Measurements from ENCODE around the gene SSBP4.

SSBP4 gene

DNA sequence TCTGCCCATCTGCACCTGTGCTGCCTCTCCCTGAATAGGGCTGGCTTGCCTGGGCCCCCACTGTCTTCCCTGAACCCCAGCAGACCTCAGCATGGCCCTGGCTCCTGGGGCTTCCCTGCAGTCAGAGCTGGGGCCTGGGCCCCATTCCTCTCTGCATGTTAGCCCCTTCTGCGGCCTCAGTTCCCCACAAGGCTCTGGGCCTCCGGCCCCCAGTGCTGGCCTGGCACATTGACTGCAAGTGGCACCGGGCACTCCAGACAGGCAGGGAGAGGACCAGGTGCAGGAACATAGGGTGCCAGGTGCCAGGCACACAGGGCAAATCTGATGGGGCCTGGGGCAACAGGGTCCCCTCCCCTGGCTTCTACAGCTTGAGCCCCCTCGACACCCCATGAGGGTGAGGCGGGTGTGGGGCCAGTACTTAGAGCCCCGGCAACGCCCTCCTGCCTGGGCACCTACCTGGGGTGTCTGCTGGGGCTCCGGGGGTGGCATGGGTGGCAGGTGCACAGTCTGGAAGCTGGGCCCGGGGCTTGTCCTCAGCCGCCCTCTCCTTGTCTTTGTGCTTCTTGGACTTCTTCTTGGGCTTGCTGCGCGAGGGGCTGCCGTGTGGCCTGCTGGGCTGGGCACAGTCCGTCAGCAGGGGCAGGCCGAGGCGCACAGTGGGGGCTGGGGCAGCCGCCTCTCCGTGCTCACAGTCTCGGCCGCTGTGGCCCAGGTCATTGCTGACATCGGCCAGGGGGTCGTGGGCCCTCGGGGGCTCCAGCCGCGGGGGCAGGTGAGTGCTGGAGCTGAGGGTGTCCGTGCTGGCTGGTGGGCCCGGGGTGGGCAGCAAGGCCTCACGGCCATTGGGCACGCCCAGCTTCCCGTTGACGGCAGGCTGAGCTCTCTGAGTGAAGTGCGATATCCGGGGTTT lies 31.1 kb downstream of the SSBP4 start:
- H3K27ac ChIP-seq (ENCODE audit: low read depth, low read length, severe bottlenecking), result no peak overlapping the region
- peaks cover 56% of the 10 kb centered on the region for H3K36me3 ChIP-seq (ENCODE audit: control insufficient read depth, insufficient read depth, low read length)
- peaks cover 28% of the 10 kb centered on the region for H3K4me1 ChIP-seq (ENCODE audit: control insufficient read depth, insufficient read depth, low read length, poor library complexity, severe bottlenecking)
- 86 to 89% methylated on average over 30 to 32 of the region's 33 CpGs for WGBS, 2 experiments (ENCODE audit: insufficient coverage in 2 of 2)
- H3K4me3 ChIP-seq (ENCODE audit: extremely low read depth, insufficient read depth, low read length, poor library complexity, severe bottlenecking), result no peak overlapping the region
- no peaks in the 10 kb centered on the region for H3K9me3 ChIP-seq (ENCODE audit: control insufficient read depth, low read length)

DNA sequence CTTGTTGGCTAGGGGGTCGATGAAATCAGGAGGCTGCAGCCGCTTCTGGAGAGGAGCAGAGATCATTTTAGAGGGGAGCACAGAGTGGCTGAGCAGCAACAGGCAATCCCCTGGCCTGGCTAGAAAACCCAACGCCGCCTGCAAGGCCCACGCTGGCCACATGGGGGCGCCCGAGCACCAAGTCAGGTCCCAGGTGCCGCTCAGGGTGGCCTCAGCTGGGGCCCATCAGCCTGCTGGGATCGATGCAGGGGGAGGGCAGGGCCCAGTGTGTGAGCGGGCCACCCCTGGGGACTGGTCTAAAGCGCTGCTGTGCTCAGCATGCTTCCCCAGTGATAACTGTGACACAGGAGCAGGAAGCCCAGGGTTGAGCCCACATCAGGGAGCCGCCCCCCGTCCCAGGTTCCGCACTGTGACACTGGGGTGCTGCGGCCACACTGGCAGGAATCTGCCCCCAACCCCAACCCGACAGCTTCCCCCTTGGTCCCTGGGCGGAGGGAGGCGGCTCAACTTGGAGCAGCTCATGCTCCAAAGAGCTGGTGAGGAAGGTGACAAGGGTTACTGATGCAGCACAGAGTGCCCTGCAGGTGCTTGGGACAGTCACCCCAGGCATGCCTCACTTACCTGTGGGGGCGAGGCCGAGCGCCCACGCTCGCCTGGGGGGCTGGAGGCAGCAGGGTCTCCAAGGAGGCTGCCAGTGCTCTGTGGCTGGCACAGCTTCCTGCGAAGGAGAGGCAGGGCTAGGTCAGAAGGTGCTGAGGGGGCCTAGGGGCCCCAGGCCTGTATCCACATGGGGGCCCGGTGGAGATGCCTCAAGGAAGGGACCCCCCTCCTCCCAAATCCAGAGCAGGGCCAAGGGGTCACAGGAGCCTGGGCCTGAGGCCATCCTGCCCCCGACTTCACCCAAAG lies 32.0 kb downstream of the SSBP4 start:
- WGBS, 2 experiments (ENCODE audit: insufficient coverage in 2 of 2), result 46 to 58% methylated on average over 18 to 25 of the region's 26 CpGs
- no peaks in the 10 kb centered on the region for H3K9me3 ChIP-seq (ENCODE audit: control insufficient read depth, low read length)
- no peak overlapping the region for H3K27ac ChIP-seq (ENCODE audit: low read depth, low read length, severe bottlenecking)

DNA sequence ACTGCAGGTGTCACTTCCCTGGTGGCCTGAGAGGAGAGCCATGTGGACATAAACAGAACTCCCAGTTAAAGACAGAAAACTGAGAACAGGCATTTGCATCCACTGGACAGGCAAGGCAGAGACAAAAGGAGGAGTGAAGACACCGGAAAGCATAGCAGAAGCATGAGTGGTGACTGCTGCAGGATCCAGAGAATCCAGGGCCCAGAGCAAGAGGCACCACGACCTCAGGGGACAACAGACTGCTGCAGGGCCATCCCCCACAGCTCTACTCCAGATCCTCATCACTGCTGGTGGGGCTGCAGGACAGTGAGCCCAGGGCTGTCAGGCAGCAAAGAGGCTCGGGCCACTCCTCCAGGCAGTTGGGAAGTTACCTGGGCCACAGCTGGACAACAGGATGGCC lies 33.2 kb downstream of the SSBP4 start:
- no peak overlapping the region for H3K4me3 ChIP-seq (ENCODE audit: extremely low read depth, insufficient read depth, low read length, poor library complexity, severe bottlenecking)

More for the DNA sequence above, 32.0 kb downstream of the SSBP4 start:
- Histone ChIP-seq H3K4me1 (ENCODE audit: control insufficient read depth, insufficient read depth, low read length, poor library complexity, severe bottlenecking) (peaks cover 28% of the 10 kb centered on the region), H3K36me3 (ENCODE audit: control insufficient read depth, insufficient read depth, low read length) (peaks cover 60% of the 10 kb centered on the region), H3K4me3 (ENCODE audit: extremely low read depth, insufficient read depth, low read length, poor library complexity, severe bottlenecking) (no peak overlapping the region)

DNA sequence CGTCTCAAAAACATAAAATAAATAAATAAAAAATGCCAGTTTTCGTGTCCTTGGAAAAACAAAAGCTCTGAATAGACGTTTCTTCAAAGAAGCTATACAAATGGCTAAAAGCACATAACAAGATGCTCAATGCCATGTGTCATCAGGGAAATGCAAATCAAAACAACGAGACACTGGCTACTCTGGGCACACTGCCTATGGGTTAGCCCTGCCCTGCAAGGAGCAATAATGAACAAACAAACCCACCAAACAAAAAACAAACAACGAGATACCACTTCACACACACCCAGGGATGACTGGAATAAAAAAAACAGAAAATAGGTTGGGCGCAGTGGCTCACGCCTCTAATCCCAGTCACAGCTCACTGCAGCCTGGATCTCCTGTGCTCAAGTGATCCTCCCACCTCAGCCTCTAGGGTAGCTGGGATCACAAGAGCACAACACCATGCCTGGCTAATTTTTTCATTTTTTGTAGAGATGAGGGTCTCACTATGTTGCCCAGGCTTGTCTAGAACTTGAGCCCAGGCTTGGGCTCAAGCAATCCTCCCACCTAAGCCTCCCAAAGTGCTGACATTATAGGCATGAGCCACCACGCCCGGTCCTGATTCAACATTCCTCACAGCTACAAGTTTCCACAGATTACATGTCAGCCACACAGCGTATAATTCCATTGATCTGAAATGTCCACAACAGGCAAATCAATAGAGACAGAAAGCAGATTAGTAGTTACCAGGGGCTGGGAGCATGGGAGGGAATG lies 34.2 kb downstream of the SSBP4 start:
- WGBS, 2 experiments (ENCODE audit: insufficient coverage in 2 of 2), result 93 to 99% methylated on average over 6 to 10 of the region's 10 CpGs
- H3K9me3 ChIP-seq (ENCODE audit: control insufficient read depth, low read length), result no peaks in the 10 kb centered on the region
- peaks cover 26% of the 10 kb centered on the region for H3K4me1 ChIP-seq (ENCODE audit: control insufficient read depth, insufficient read depth, low read length, poor library complexity, severe bottlenecking)
- H3K4me3 ChIP-seq (ENCODE audit: extremely low read depth, insufficient read depth, low read length, poor library complexity, severe bottlenecking), result no peak overlapping the region
- peaks cover 62% of the 10 kb centered on the region for H3K36me3 ChIP-seq (ENCODE audit: control insufficient read depth, insufficient read depth, low read length)
- no peak overlapping the region for H3K27ac ChIP-seq (ENCODE audit: low read depth, low read length, severe bottlenecking)

More for the DNA sequence above, 33.2 kb downstream of the SSBP4 start:
- Histone ChIP-seq H3K36me3 (ENCODE audit: control insufficient read depth, insufficient read depth, low read length) (peaks cover 60% of the 10 kb centered on the region), H3K9me3 (ENCODE audit: control insufficient read depth, low read length) (no peaks in the 10 kb centered on the region), H3K4me1 (ENCODE audit: control insufficient read depth, insufficient read depth, low read length, poor library complexity, severe bottlenecking) (peaks cover 20% of the 10 kb centered on the region), H3K27ac (ENCODE audit: low read depth, low read length, severe bottlenecking) (no peak overlapping the region)
- WGBS, 2 experiments (ENCODE audit: insufficient coverage in 2 of 2), result 73 to 88% methylated on average over 3 of the region's 3 CpGs

DNA sequence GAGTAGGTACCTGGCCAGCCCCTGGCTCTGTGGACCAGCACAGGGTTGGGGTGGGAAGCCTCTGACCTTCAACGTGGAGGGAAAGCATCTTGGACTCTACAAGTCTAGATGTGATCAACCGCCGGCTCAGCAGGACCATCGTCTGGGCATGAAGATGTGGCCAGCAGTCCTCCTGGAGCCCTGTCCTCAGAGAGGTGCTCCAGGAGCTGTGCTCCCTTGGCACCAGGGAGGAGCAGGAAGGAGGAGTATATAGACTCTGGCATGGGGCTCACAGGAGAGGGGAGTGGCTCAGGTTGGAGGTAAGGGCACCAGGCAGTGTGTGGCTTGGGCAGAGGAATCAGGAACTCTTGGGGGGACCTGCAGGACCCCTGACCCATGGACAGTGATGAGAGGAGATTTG lies 37.1 kb downstream of the SSBP4 start:
- Histone ChIP-seq H3K27ac (ENCODE audit: low read depth, low read length, severe bottlenecking) (no peak overlapping the region), H3K4me3 (ENCODE audit: extremely low read depth, insufficient read depth, low read length, poor library complexity, severe bottlenecking) (no peak overlapping the region), H3K9me3 (ENCODE audit: control insufficient read depth, low read length) (no peaks in the 10 kb centered on the region), H3K4me1 (ENCODE audit: control insufficient read depth, insufficient read depth, low read length, poor library complexity, severe bottlenecking) (peaks cover 37% of the 10 kb centered on the region), H3K36me3 (ENCODE audit: control insufficient read depth, insufficient read depth, low read length) (peaks cover 62% of the 10 kb centered on the region)
- WGBS, 2 experiments (ENCODE audit: insufficient coverage in 2 of 2), result 93 to 100% methylated on average over 4 of the region's 4 CpGs

DNA sequence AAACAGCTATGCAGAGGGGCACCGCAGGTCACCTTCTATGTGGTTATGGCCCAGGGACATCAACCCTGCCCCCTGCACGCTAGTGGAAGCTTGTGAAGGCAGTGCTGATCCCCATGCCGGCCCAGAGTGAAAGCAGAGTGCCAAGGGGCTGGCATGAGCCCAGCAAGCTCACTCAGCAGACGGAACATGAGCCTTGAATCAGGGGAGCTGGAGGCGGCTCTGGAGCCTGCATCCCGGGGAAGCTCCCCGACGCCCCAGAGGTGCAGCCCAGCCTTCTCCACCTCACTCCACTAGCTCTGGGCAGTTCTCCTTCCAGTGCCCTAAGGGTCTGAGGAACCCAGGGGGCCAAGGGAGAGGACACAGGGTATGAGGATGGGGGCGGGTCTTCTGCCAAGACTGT lies 37.8 kb downstream of the SSBP4 start:
- Histone ChIP-seq H3K27ac (ENCODE audit: low read depth, low read length, severe bottlenecking) (no peak overlapping the region), H3K9me3 (ENCODE audit: control insufficient read depth, low read length) (no peaks in the 10 kb centered on the region), H3K4me3 (ENCODE audit: extremely low read depth, insufficient read depth, low read length, poor library complexity, severe bottlenecking) (no peak overlapping the region), H3K4me1 (ENCODE audit: control insufficient read depth, insufficient read depth, low read length, poor library complexity, severe bottlenecking) (peaks cover 36% of the 10 kb centered on the region), H3K36me3 (ENCODE audit: control insufficient read depth, insufficient read depth, low read length) (peaks cover 64% of the 10 kb centered on the region)
- WGBS, 2 experiments (ENCODE audit: insufficient coverage in 2 of 2), result 87 to 91% methylated on average over 5 to 8 of the region's 9 CpGs

DNA sequence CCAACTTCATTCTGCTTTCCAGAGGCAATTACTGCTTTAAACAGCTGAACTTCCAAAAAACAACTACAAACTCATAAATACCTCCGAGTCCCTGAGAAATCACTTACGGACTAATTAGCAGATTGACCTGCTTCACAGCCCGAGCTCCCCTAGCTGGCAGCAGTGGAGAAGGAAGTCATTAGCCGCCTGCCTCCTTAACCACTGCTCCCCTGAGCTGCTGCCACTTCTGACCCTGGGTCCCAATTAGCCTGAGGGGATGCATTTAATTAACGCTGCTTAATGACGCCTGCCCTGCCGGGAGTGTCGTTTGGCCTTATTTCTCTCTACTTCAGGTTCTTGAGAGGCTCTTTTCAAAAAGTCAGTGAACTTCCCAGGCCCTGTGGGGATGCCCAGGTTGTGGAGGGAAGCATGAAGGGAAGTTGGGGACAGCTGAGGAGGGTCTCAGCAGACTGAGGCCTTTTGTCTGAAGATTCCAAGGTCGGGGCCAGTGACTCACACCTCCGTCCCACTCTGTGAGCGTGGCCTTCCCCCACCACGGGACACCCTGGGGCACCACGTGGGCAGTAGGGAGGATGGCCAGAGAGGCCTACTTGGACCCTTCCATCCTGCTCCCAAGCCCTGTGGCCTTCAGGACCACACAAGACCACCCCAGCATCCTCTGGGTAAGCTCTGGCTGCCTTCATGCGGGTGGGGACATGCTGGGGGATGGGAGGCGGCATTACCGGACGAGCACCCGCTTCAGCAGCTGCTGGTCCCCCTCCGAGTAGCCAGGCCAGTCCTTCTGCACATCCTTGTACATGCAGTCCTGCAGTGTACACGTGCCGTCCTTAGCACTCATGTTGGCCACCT lies 38.5 kb downstream of the SSBP4 start:
- Histone ChIP-seq H3K27ac (ENCODE audit: low read depth, low read length, severe bottlenecking) (no peak overlapping the region), H3K4me1 (ENCODE audit: control insufficient read depth, insufficient read depth, low read length, poor library complexity, severe bottlenecking) (peaks cover 32% of the 10 kb centered on the region), H3K4me3 (ENCODE audit: extremely low read depth, insufficient read depth, low read length, poor library complexity, severe bottlenecking) (no peak overlapping the region), H3K9me3 (ENCODE audit: control insufficient read depth, low read length) (no peaks in the 10 kb centered on the region), H3K36me3 (ENCODE audit: control insufficient read depth, insufficient read depth, low read length) (peaks cover 66% of the 10 kb centered on the region)
- WGBS, 2 experiments (ENCODE audit: insufficient coverage in 2 of 2), result 72 to 84% methylated on average over 15 to 16 of the region's 21 CpGs

DNA sequence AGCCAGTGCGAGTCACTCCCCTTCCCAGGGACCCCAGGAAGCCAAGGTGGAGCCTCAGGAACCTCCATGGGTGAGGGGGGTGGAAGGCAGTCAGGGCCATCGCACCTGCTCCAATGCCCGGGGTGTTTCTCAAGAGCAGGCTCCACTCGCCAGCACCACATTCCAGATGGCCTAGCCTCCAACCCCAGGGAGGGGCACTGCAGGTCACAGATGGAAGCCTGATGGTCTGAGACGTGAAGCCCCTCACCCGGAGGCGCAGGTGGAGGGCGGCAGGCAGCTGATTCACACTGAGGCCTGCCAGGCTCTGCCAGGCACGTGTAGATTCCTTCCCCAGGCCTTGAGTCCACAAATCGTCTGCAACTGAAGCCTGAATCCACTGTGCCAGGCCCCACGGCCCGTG lies 41.7 kb downstream of the SSBP4 start:
- 95 to 98% methylated on average over 10 to 12 of the region's 12 CpGs for WGBS, 2 experiments (ENCODE audit: insufficient coverage in 2 of 2)
- peaks cover 69% of the 10 kb centered on the region for H3K36me3 ChIP-seq (ENCODE audit: control insufficient read depth, insufficient read depth, low read length)
- H3K4me1 ChIP-seq (ENCODE audit: control insufficient read depth, insufficient read depth, low read length, poor library complexity, severe bottlenecking), result peaks cover 28% of the 10 kb centered on the region
- no peak overlapping the region for H3K4me3 ChIP-seq (ENCODE audit: extremely low read depth, insufficient read depth, low read length, poor library complexity, severe bottlenecking)
- no peak overlapping the region for H3K27ac ChIP-seq (ENCODE audit: low read depth, low read length, severe bottlenecking)
- H3K9me3 ChIP-seq (ENCODE audit: control insufficient read depth, low read length), result no peaks in the 10 kb centered on the region

DNA sequence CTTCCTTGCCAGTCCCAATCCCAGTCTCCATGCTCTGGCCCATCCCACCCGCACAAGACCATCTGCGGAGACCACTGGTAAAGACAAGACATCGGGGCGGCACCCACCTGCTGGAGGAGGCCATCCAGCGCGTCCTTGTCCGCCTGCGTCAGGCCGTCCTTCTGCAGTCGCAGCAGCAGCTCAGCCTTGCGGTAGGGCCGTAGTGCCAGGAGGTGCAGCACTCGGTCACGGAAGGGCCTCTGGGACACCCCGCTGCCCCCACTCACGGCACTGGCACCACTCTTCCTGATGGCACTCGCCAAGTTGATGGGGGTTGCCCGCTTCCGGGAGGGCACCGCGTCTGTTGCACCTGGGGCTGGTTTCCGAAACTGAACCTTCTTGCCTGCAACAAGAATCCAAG lies 42.3 kb downstream of the SSBP4 start:
- H3K27ac ChIP-seq (ENCODE audit: low read depth, low read length, severe bottlenecking), result no peak overlapping the region
- peaks cover 68% of the 10 kb centered on the region for H3K36me3 ChIP-seq (ENCODE audit: control insufficient read depth, insufficient read depth, low read length)
- H3K4me3 ChIP-seq (ENCODE audit: extremely low read depth, insufficient read depth, low read length, poor library complexity, severe bottlenecking), result no peak overlapping the region
- WGBS, 2 experiments (ENCODE audit: insufficient coverage in 2 of 2), result 95 to 96% methylated on average over 22 of the region's 22 CpGs
- peaks cover 28% of the 10 kb centered on the region for H3K4me1 ChIP-seq (ENCODE audit: control insufficient read depth, insufficient read depth, low read length, poor library complexity, severe bottlenecking)
- H3K9me3 ChIP-seq (ENCODE audit: control insufficient read depth, low read length), result no peaks in the 10 kb centered on the region

All from mesodermal cell (in vitro differentiated cells).